CD4-positive, alpha-beta T cell treated with Interleukin-4 for 1 hour (primary cell): Measurements from ENCODE around the gene HOXC11.

ENCODE experiments used
- DNase-seq, 2 donors: peaks; one replicate each; pipeline ENCODE4 v3.0.0-alpha.2; 2020 to 2022

Gene HOXC11

GRCh38 chr12:54000116-54001114, 27.5 kb downstream of the HOXC11 start, which contains the start of gene HOXC9:
HOXC9 (plus strand) TSS chr12:54000161; CDS start chr12:54000189, 28 bp downstream.
- no peak for DNase-seq

GRCh38 chr12:54001283-54002187, 28.6 kb downstream of the HOXC11 start:
- no peak for DNase-seq

GRCh38 chr12:54002278-54002914, 29.5 kb downstream of the HOXC11 start:
- no peak for DNase-seq

GRCh38 chr12:54002915-54003389, 30.0 kb downstream of the HOXC11 start:
- no peak for DNase-seq

- DNase-seq: no peak
Observed at GRCh38 chr12:54003625-54004024, 30.7 kb downstream of the HOXC11 start.

GRCh38 chr12:54004063-54004840, 31.3 kb downstream of the HOXC11 start:
- DNase-seq: no peak

GRCh38 chr12:54004841-54005530, 32.1 kb downstream of the HOXC11 start:
- DNase-seq: no peak

GRCh38 chr12:54005531-54005852, 32.6 kb downstream of the HOXC11 start:
- DNase-seq: no peak

GRCh38 chr12:54005853-54006558, 33.1 kb downstream of the HOXC11 start:
- peak; percentile 80 to 84 for DNase-seq

GRCh38 chr12:54006559-54007220, 33.8 kb downstream of the HOXC11 start:
- DNase-seq: no peak

GRCh38 chr12:54007538-54008259, 34.8 kb downstream of the HOXC11 start:
- DNase-seq: no peak

GRCh38 chr12:54008260-54008552, 35.3 kb downstream of the HOXC11 start:
- no peak for DNase-seq

GRCh38 chr12:54009171-54010052, 36.5 kb downstream of the HOXC11 start:
- DNase-seq: no peak

GRCh38 chr12:54010053-54010971, 37.4 kb downstream of the HOXC11 start:
- DNase-seq: no peak

GRCh38 chr12:54010972-54011664, 38.2 kb downstream of the HOXC11 start:
- DNase-seq: no peak

- no peak for DNase-seq
Observed at GRCh38 chr12:54011665-54012532, 39.0 kb downstream of the HOXC11 start.
